GM12892 (cell line): ENCODE measurements around the gene APOF.

ENCODE experiments used
- POLR2A ChIP-seq: IDR thresholded peaks from 2 replicates; pipeline ENCODE4 v1.6.1; 2011; ENCODE audit warnings: low read depth, low read length, control low read depth
- POLR2AphosphoS5 ChIP-seq: IDR thresholded peaks from 2 replicates; pipeline ENCODE4 v1.6.1; 2011; ENCODE audit warnings: low read depth, low read length, control low read depth
- TAF1 ChIP-seq: IDR thresholded peaks from 2 replicates; pipeline ENCODE4 v1.6.1; 2011; ENCODE audit warnings: low read depth, mild to moderate bottlenecking, control low read depth, low read length, borderline replicate concordance

DNA sequence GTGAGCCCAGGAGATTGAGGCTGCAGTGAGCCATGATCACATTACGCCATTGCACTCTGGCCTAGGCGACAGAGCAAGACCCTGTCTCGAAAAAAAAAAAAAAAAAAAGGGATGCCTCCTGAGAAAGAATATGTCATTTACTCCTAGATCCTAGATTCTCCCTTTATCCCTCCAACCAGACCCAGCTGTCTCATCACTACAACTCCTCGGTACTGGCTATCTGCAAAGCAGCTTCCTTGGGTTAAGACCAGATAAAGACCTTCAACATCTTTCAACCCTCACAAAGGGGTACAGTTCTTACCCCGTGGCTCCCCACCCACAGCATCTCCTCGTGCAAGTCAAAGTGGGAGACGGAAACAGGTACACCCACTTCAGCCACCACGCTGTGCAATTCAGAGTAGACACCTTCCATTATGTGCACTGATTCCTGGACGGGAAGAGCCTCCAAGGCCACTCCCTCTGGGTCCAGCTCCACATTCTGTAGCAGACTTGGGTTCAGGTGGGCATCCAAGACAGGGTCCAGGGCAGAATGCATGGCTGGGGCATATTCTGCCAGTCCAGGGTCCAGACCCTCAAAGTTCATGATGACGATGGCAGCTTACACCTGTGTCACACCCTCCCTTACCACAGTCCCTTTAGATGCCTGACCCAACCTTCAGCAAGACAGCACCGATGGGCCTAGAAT lies 30.0 kb downstream of the APOF start:
- TF ChIP-seq POLR2AphosphoS5 = no peak
- TF ChIP-seq POLR2A = no peak; the same call in 1 of the 2 replicates
- TF ChIP-seq TAF1 = no peak
